K562 (cell line): ENCODE data around the gene HSPB1. TPM values are rescaled to one million over a fixed set of nuclear protein-coding genes. Genes with fewer than 3 reads are reported as not detected.

Experiments used
- ARID4B ChIP-seq: sonication (generic); formaldehyde crosslinking; IDR thresholded peaks from 2 replicates; pipeline ENCODE4 v1.8.0; 2022; ENCODE audit warnings: mild to moderate bottlenecking, missing genetic modification reagents
- BRD9 ChIP-seq: fragments of 450-650 bp; IDR thresholded peaks from 2 replicates; pipeline ENCODE4 v1.6.1; 2018; ENCODE audit warnings: low read depth; ENCODE audit not compliant: partially characterized antibody
- COPS2 ChIP-seq: fragments of 450-650 bp; conservative IDR thresholded peaks from 2 replicates; pipeline ENCODE4 v1.6.1; 2016; ENCODE audit warnings: mild to moderate bottlenecking, moderate library complexity
- CREB1 ChIP-seq, 2 experiments: sonication (generic) in 1 of 2; formaldehyde crosslinking in 1 of 2; IDR thresholded peaks; 2 replicates each; pipeline versions ENCODE4 v1.6.1 to v1.8.0; 2012 to 2022; ENCODE audit warnings: inconsistent platforms in 1 of 2, mild to moderate bottlenecking in 1 of 2, missing genetic modification reagents in 1 of 2, moderate library complexity in 1 of 2
- DPF2 ChIP-seq: fragments of 450-650 bp; IDR thresholded peaks from 2 replicates; pipeline ENCODE4 v1.6.1; 2016
- HDAC6 ChIP-seq: IDR thresholded peaks from 2 replicates; pipeline ENCODE4 v1.6.1; 2012; ENCODE audit warnings: low read depth, mild to moderate bottlenecking, control low read depth, inconsistent platforms, low read length, moderate library complexity
- HDGF ChIP-seq: fragments of 450-650 bp; IDR thresholded peaks from 2 replicates; pipeline ENCODE4 v1.6.1; 2016
- HMG20A ChIP-seq: fragments of 450-650 bp; formaldehyde crosslinking; conservative IDR thresholded peaks from 2 replicates; pipeline ENCODE4 v1.4.0; 2020; ENCODE audit warnings: mild to moderate bottlenecking, mixed read lengths
- KAT7 ChIP-seq: sonication (generic); formaldehyde crosslinking; IDR thresholded peaks from 2 replicates; pipeline ENCODE4 v1.8.0; 2022; ENCODE audit warnings: missing genetic modification reagents, mild to moderate bottlenecking, borderline replicate concordance
- MEIS2 ChIP-seq: fragments of 450-650 bp; IDR thresholded peaks from 2 replicates; pipeline ENCODE4 v1.6.1; 2014; ENCODE audit warnings: mild to moderate bottlenecking; ENCODE audit not compliant: partially characterized antibody
- MTA2 ChIP-seq: fragments of 450-650 bp; IDR thresholded peaks from 2 replicates; pipeline ENCODE4 v1.6.1; 2016; ENCODE audit warnings: low read depth
- NFIC ChIP-seq: fragments of 450-650 bp; IDR thresholded peaks from 2 replicates; pipeline ENCODE4 v1.6.1; 2017; ENCODE audit warnings: mild to moderate bottlenecking, inconsistent platforms
- NRF1 ChIP-seq, 2 experiments: fragments of 450-650 bp; IDR thresholded peaks in 1 of 2; conservative IDR thresholded peaks in 1 of 2; 2 replicates each; pipeline ENCODE4 v1.6.1; 2014; ENCODE audit warnings: mild to moderate bottlenecking in 2 of 2
- PHTF2 ChIP-seq: fragments of 250-450 bp; sonication (Bioruptor Pico); IDR thresholded peaks from 2 replicates; pipeline ENCODE4 v1.5.0; 2021; ENCODE audit warnings: mild to moderate bottlenecking
- RCOR1 ChIP-seq, 2 experiments: IDR thresholded peaks; 2 replicates each; pipeline ENCODE4 v1.6.1; 2012; ENCODE audit warnings: low read depth in 2 of 2, low read length in 2 of 2, borderline replicate concordance in 1 of 2, improper control_type of control experiment in 1 of 2
- RFX5 ChIP-seq: IDR thresholded peaks from 2 replicates; pipeline ENCODE4 v1.6.1; 2011; ENCODE audit warnings: low read depth, mild to moderate bottlenecking, improper control_type of control experiment, low read length
- RNF2 ChIP-seq: sonication (generic); IDR thresholded peaks from 2 replicates; pipeline ENCODE4 v1.6.1; 2016
- SP1 ChIP-seq: sonication (generic); formaldehyde crosslinking; IDR thresholded peaks from 2 replicates; pipeline ENCODE4 v1.8.1; 2022; ENCODE audit warnings: mild to moderate bottlenecking, missing genetic modification reagents
- SPI1 ChIP-seq: IDR thresholded peaks from 2 replicates; pipeline ENCODE4 v1.6.1; 2011; ENCODE audit warnings: low read depth, low read length, control low read depth, borderline replicate concordance
- TBL1XR1 ChIP-seq, 2 experiments: IDR thresholded peaks; 2 replicates each; pipeline ENCODE4 v1.6.1; 2012; ENCODE audit warnings: improper control_type of control experiment in 2 of 2, low read length in 2 of 2, mild to moderate bottlenecking in 1 of 2
- ZBTB33 ChIP-seq: sonication (generic); formaldehyde crosslinking; IDR thresholded peaks from 2 replicates; pipeline ENCODE4 v1.8.1; 2023; ENCODE audit warnings: mild to moderate bottlenecking, missing genetic modification reagents
- ZNF3 ChIP-seq: fragments of 250-450 bp; sonication (Bioruptor Pico); IDR thresholded peaks from 2 replicates; pipeline ENCODE4 v1.5.0; 2021; ENCODE audit warnings: mild to moderate bottlenecking, moderate library complexity
- ZNF561 ChIP-seq: fragments of 450-650 bp; formaldehyde crosslinking; conservative IDR thresholded peaks from 2 replicates; pipeline ENCODE4 v1.4.0; 2020; ENCODE audit warnings: mild to moderate bottlenecking, moderate library complexity
- ZNF644 ChIP-seq: fragments of 200-800 bp; sonication (Bioruptor generic); IDR thresholded peaks from 2 replicates; pipeline ENCODE4 v1.6.1; 2016; ENCODE audit warnings: low read depth, missing genetic modification characterization, missing compliant biosample characterization
- ZNF696 ChIP-seq: fragments of 250-450 bp; sonication (Bioruptor Pico); conservative IDR thresholded peaks from 2 replicates; pipeline ENCODE4 v1.4.0; 2020; ENCODE audit warnings: mild to moderate bottlenecking, moderate library complexity
- polyA plus RNA-seq, 8 experiments: library from polyadenylated mRNA; depleted of rRNA in 4 of 8; stranded (reverse) in 5 of 8; unstranded in 3 of 8; fragments of >200 nt; fragmentation: Nextera tagmentation in 2 of 8; fragmentation: Illumina TruSeq in 1 of 8; extraction: Ambion mirVana in 2 of 8; extraction: Trizol in 1 of 8; gene quantifications; 2 replicates each; pipeline versions ENCODE4 v1.2.1 to v1.2.3, GENCODE V29; 2011 to 2014; ENCODE audit warnings: inconsistent platforms in 1 of 8, missing spikeins in 1 of 8
- total RNA-seq, 7 experiments: library from RNA; depleted of rRNA in 6 of 7; stranded (reverse); fragments of >200 nt in 6 of 7; fragmentation: Illumina TruSeq in 2 of 7; extraction: Trizol in 2 of 7; gene quantifications; 2 replicates each; pipeline versions ENCODE4 v1.2.1 to v1.2.3, GENCODE V29; 2011 to 2021; ENCODE audit warnings: low replicate concordance in 1 of 7

HSPB1 gene
- total and polyA plus RNA-seq, 9 of the 15 experiments (the other 6 are each of a cell fraction or from before 2014, with no cell fraction given), result 27.1 to 522 (median 138) TPM

- no peak for TF ChIP-seq HMG20A (CRISPR knock-in tag)
- TF ChIP-seq RFX5, result peak; percentile 60; the same call in 1 of the 2 replicates
- TF ChIP-seq ZBTB33, result peak; percentile 93
- no peak for TF ChIP-seq ZNF3
- TF ChIP-seq RNF2, result no peak
- TF ChIP-seq DPF2, result peak; percentile 63; the same call in 1 of the 2 replicates
- peak; percentile 65; the same call in 1 of the 2 replicates for TF ChIP-seq KAT7 (CRISPR knock-in tag)
- peak; percentile 67; the same call in 1 of the 2 replicates for TF ChIP-seq SPI1
- no peak for TF ChIP-seq ZNF644 (tag)
- peak; percentile 54; the same call in 1 of the 2 replicates for TF ChIP-seq ARID4B (CRISPR knock-in tag)
- no peak for TF ChIP-seq MTA2
- peak; percentile 58; the same call in 1 of the 2 replicates for TF ChIP-seq CREB1 (IDR thresholded peaks at IDR 0.05)
- TF ChIP-seq CREB1 (CRISPR knock-in tag; IDR thresholded peaks at IDR 0.05), result peak; percentile 66
- no peak for TF ChIP-seq BRD9
- peak; percentile 79 to 93 for TF ChIP-seq TBL1XR1 (IDR thresholded peaks at IDR 0.05; ENCODE audit: low read length in 2 of 2)
- TF ChIP-seq RCOR1 (IDR thresholded peaks at IDR 0.05; ENCODE audit: borderline replicate concordance in 1 of 2, low read depth in 2 of 2, low read length in 2 of 2), result peak; percentile 68 to 94; a peak in 3 of 4 replicates
- no peak for TF ChIP-seq ZNF696
- no peak for TF ChIP-seq ZNF561 (CRISPR knock-in tag)
- TF ChIP-seq HDGF, result no peak; the same call in 1 of the 2 replicates
- TF ChIP-seq MEIS2, result peak; percentile 95
- TF ChIP-seq NRF1 (conservative IDR thresholded peaks at IDR 0.05 in 1 of 2, IDR thresholded peaks at IDR 0.05 in 1 of 2), result peak; percentile 59 to 65; a peak in 3 of 4 replicates
- TF ChIP-seq HDAC6, result no peak
- TF ChIP-seq NFIC, result peak; percentile 41; the same call in 1 of the 2 replicates
- no peak for TF ChIP-seq PHTF2
- TF ChIP-seq SP1 (CRISPR knock-in tag), result peak; percentile 94
- no peak for TF ChIP-seq COPS2
These were observed 11.7 kb downstream of the HSPB1 start (continued) for GRCh38 chr7:76314042-76314721.
